Measurements from ENCODE around the gene NAT9.

Gene NAT9

DNA sequence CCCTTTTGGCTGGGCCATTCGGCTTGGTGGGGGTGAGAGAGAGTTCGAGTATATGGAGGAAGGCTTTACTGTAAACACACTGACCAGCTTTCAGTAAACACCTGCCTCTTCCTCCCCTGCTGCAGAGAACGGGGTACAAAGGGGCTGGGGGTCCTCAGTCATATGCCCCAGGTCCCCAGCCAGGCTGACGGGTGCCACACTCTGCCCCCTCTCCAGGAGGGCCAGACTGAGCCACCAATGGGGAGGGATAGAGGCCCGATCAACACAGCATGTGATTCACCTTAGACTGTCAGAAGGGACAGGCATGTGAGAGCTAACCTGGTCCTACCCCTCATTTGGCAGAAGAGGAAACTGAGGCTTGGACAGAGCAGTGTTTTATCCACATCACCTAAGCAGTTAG, 14.7 kb downstream of the NAT9 start:
- no peak for DNase-seq (ENCODE audit: low spot score)

DNA sequence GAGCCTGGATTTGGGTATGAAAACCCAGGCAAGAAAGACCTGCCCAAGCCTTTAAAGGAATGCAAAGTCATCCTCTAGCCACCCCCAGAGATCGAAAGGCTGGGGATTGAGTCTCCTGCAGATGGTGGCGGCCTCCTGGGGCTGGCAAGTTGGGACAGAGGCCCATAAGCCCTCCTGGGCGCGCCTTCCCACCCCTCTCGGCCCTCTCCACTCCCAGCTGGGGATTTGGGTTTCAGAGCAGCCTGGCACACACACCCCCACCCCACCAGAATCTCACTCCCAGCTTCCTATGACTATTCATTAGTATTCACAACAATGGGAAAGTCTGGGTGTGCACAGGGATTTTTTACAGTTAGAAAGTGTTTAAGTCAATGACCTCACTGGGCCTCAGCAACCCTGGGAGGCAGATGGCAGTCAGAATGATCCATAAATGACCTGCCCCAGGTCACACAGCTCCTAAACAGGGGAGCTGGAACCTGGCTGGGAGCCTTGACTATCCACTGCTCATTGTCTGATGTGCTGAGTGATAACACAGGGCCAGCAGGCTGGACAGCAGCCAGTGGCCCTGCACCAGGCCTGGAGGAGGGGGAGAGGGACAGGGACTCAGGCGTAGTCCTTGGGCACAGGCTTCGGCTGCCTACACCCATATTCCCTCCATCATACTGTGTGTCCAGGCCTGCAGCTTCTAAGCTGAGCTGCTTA, 15.6 kb downstream of the NAT9 start:
- no peak for DNase-seq (ENCODE audit: low spot score)

DNA sequence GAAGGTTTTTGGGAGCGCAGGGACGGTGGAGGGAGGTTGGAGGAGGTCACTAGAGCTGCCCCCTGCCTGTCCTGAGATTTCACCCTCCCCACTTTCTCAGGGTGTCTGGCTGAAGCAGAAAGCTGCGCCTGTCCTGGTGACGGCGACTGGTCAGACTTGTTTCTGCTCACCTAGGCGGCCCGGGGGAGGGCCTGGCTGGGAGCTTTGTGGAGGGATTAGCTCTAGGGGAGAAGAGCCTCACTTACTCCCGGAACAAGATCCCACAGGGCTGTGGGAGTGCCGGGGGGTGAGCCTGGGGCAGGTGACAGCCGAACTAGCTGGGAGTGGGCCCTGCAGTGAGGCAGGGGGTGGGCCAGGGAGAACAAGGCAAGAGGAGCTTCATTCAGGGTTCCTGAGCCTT, 16.2 kb downstream of the NAT9 start:
- no peak for DNase-seq (ENCODE audit: low spot score)

DNA sequence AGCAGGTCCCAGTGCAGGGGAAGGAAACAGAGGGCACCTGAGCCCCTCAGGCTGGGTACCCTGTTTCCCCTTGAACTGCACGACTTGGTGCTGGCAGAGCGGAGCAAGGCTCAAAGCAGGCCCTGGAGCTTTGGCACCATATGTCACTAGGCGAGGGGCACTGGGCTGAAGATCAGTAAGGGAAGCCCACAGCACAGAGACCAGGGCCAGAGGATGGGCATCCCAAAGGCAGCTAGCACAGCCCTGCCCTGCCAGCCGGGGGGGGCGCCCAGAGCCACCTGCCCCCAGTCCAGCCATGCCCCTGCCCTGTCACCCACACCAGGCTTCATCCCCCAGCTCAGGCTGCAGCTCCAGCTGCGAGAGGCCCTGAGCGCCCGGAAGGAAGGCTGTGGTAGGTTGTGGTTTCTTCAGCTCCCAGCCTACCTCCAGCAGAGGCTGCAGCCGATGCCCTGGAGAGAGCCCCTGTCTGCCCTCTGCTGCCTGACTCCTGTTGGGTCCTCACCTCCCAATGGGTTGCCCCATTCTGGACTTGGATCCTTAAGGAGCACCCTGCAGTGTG, 16.8 kb downstream of the NAT9 start:
- no peak for DNase-seq (ENCODE audit: low spot score)

DNA sequence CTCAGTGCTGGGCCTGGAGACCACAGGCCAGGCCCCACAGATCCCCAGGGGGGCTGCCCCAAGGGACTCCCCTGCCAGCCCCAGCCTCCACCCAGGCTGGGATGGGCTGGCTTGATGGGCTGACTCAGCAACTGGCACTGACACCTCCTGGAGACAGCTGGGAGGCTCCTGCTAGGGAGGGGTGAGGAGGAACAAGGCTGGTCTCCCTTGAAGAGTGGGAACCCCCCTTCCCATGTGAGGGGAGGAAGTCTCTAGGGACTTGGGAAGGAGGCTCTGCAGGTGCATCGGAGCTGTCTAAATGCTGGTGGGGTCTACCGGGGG, 17.3 kb downstream of the NAT9 start:
- DNase-seq (ENCODE audit: low spot score) = no peak

DNA sequence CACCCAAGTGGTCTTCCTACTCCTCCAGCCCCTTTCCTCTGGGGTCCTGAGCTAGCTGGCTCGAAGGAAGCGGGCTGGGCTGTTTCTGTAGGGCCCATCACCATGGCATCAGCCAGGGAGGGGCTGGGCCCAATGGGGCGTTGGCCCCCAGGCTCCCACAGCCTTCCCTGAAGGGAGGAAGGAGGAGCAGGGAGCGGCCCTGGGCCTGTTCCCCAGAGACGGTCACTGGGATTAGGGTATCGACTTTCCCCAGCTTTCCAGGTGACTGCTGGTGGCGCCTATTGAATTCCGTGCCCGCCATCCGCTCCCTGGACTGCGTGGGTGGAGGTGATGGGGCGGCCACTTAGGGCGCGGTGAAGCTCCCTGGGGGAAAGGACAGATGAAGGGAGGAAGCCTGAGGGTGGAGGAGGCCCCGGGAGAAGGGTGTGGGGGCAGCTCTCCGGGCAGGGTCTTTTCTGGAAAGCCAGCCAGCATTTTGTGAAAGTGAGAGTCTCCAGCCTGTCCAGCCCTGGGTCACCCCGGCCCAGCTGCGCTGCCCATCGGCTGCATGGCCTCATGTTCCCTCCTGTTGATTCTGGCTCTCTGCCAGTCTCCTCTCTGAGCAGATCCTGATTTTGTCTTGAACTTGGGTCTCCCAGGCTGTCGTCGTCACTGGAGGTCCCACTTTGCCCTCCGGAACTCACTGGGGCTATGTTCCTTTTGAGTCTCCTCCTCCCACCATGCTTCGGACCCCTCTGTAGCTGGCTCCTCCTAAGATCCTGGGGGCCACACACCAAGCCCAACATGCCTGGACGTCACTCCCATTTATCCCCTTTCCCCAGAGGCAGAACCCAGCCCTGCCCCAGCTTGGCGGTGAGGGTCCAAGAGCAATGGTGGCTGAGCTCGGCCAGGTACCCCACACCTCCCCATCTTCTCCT, 18.0 kb downstream of the NAT9 start:
- no peak for DNase-seq (ENCODE audit: low spot score)

DNA sequence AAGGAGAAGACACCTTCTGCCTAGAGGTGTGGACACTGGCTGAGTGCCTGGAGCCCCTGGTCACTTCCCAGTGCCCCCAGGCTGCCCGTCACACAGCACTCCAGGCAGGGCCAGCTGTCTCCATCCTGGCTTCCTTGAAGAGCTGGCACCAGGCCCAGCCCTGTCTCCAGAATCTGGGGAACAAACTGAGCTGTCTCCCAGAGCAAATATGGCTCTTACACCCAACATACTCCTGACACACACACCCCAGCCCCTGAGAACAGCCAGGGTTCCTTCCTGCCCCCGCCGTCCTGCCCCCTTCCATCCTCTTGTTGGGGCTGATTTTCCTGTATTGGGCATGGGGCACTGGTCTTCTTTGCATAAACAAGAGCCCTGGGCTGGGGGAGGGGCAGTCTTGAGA, 18.6 kb downstream of the NAT9 start:
- DNase-seq (ENCODE audit: low spot score) = no peak

DNA sequence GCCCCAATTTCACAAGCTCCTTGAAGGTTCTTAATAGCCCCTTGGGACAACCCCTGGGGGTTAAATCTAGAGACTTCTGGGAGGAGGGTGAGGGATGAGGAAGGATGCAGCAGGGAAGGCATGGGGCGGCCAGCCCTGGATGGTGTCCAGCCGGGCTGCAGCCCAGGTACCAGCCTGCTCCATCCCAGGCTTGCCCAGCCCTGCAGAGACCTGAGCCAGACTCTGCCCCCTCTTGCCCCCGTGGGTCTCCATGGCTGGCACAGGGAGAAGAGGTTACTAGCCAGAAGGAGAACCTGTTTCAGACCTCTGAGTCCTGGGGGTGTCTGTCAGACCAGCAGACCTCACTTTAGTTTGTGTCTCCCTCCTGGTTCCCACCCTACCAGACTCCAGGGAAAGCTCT, 19.3 kb downstream of the NAT9 start:
- no peak for DNase-seq (ENCODE audit: low spot score)

DNA sequence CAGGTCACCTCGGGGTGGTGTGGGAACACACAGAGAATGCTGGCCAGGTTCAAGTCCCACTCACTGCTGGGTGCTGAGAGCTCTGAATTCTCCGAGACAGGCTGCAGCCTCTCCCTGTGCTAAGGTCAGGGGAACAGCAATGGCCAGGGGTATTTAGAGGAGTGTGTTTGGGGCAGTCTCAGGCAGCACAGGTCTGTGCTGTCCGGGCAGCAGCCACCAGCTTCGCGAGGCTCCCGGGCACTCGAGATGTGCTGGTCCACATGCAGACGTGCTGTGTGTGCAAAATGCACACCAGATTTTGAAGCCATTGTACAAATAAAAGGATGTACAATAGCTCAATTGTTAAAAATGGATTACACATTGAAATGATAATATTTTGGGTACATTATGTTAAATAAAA, 20.6 kb downstream of the NAT9 start:
- no peak for DNase-seq (ENCODE audit: low spot score)

DNA sequence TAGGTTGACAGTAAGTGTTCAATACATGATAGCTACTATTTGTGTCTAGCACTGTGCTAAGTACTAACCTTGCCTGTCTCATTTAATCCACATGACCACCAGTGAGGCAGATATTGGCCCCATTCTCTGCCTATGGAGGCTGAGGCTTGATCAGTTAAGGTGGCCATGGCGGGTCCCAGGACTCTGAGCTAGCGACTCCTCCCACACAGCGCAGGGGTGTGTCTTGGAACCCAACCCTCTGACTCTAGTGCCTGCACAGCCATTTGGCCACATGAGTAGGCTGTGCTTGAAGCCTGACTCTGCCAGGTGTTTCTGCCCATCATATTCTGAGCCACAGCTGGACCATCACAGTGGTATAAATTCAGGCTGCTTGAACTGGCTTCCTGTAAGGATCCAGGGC, 21.3 kb downstream of the NAT9 start:
- DNase-seq (ENCODE audit: low spot score) = no peak

DNA sequence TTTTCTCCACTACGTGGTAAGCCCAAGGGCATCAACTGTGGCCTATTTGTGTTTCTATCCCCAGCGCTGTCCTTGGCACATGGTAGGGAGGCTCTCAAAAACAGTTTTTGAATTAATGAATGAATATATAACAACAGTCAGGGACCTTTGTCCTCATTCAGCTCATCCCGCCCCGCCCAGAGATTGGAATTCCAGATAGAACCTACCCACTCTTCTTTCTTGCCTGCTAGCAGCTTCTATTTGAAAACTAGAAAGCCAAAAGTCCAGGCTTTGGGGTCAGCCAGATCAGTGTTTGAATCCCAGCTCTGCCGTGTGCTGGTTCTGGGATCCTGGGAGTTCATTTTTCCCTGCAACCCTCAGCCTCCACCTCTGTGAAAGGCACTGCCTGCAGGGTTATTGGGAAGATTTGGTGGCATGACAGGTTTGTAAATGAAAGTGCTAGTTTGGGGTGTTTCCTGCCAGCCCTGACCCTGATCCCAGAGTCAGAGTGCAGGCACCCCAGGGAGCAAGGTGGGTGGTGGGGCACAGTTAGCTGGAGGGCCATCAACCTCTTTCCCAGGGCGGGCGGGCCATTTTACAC, 23.2 kb downstream of the NAT9 start:
- no peak for DNase-seq (ENCODE audit: low spot score)

DNA sequence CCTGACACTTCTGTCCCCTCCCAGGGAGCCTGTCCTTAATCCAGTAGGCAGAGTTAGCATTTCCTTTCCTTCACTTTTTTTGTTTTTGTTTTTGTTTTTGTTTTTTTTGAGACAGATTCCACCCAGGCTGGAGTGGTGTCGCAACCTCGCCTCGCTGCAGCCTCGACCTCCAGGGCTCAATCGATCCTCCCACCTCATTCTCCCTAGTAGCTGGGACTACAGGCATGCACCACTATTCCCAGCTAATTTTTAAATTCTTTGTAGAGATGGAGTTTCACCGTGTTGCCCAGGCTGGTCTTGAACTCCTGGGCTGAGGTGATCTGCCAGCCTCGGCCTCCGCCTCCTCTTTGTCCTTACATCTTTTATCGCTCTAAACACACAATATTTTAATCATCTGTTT, 23.7 kb downstream of the NAT9 start:
- no peak for DNase-seq (ENCODE audit: low spot score)

DNA sequence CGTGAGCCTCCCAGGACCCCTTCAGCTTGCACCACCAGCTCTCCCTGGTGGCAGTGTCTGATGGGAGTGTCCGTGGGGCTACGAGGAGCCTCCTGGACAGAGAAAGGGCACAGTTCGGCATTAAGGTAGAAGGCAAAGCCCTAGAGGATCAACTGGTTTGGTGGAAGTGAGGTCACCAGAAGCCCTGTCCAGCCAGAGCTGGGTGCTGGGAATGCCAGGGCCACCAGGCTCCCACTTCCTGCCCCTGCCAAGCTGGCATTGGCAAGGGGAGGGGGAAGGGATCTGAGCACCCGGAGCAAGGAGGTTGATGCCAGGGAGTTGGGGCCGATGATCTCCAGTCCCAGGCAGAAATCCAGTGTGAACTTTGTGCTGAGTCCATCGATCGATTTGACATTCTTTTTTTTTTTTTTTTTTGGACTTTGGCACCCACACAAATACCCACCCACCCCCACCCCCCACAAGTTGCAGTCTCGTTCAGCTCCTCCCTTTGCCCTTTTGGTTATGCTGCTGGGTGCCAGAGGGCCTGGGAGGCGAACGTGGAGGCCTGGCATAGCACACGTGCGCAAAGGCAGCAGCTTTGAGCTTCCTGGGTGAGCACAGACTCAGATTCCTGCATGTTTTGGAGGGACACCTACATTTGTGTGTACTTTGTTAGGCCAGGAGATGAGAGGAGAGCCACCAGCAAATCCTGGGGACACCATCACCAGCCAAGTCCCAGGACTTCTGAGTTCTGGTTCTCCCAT, 25.6 kb downstream of the NAT9 start:
- DNase-seq (ENCODE audit: low spot score) = peak; percentile 66

DNA sequence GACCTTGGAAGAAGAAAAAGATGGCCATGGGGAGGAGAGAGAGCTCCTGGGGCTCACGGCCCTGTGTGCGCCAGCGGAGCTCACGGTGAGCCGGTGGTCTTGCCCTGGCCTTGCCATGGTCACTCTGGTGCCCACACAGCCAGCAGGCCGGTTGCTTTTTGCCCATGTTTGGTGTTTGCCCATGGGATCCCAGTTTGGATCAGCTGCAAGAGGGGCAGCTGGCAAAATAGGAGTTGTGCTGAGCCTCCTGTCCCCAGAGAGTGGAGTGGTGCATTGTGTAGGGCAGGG, 26.2 kb downstream of the NAT9 start:
- DNase-seq (ENCODE audit: low spot score) = no peak

DNA sequence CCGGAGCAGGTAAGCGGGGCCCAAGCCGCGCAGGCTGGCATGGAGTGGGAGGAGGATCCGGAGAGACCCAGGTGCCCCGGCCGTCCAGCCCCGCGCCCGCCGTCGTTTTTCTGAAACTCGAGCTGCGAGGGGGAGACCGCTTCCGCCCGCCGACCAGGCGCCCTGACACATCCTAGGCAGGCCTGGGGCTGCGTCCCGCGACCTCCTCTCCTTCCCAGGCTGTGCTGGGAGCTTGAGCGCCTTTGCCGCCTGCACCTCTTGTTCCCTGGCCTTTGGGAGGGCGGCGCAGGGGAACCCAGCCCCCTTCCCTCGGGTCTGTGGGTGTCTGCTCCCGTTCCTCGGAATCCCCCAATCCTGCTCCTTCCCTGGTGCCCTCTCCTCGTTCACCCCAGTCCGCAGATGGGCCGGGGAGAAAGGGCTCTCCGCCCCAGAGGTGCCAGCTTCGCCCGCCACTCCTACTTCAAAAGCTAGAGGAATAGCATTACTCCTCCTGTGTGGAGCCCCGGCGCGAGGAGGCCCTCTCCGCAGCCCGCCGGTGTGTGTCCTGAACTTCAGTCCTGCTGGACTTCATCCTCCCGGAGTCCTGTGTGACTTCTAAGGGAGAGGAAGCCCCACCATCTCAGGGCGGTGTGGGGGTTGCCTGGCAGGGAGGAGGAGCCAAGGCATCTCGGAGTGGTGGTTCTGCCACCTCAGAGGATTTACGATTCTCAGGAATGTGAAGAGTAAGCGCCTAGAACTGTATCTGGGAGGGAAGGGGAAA, 26.7 kb downstream of the NAT9 start:
- no peak for DNase-seq (ENCODE audit: low spot score)

DNA sequence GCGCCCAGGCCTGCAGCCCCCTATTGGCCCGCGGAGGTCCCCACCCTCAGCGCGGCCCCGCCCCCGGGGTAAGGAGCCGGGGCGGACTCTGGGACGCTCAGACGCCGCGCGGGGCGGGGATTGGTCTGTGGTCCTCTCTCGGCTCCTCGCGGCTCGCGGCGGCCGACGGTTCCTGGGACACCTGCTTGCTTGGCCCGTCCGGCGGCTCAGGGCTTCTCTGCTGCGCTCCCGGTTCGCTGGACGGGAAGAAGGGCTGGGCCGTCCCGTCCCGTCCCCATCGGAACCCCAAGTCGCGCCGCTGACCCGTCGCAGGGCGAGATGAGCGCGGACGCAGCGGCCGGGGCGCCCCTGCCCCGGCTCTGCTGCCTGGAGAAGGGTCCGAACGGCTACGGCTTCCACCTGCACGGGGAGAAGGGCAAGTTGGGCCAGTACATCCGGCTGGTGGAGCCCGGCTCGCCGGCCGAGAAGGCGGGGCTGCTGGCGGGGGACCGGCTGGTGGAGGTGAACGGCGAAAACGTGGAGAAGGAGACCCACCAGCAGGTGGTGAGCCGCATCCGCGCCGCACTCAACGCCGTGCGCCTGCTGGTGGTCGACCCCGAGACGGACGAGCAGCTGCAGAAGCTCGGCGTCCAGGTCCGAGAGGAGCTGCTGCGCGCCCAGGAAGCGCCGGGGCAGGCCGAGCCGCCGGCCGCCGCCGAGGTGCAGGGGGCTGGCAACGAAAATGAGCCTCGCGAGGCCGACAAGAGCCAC, 27.4 kb downstream of the NAT9 start, which contains the start of gene NHERF1:
Gene NHERF1 (plus strand): TSS at position 100 of the 750 bp plus-strand sequence. CDS start 219 bp downstream, at position 319.
- no peak for DNase-seq (ENCODE audit: low spot score)

DNA sequence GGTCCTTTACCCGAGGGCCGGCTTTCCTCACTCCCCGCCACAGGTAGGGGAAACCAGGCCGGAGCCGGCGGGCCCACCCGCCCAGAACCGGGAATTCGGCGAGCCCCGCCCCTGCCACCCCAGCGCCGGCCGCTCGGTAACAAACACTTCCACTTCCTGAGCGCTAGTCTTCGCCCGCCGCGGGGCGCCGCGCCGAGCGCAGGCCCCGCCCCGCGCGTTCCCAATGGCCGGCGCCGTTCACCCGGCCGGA, 27.9 kb downstream of the NAT9 start:
- DNase-seq (ENCODE audit: low spot score) = peak; percentile 85

DNA sequence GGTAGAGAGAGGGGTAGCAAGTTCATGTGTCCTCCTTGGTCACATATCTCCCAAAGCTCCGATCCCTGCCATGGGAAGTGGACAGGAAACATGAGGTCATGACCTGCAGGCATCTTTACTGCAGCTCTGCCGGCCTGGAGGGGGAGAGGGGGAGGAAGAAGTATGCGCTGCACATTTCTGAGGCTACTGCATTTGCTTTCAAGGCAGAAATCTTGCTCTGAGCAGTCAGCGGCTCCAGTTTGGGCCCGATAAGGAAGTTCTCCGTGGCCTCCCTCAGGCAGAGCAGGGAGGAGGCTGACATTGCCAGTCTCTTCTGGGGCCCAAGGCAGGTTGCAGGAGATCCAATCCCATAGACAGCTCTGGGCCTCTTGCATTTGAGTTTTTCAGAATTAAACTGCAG, 29.2 kb downstream of the NAT9 start:
- DNase-seq (ENCODE audit: low spot score) = no peak

DNA sequence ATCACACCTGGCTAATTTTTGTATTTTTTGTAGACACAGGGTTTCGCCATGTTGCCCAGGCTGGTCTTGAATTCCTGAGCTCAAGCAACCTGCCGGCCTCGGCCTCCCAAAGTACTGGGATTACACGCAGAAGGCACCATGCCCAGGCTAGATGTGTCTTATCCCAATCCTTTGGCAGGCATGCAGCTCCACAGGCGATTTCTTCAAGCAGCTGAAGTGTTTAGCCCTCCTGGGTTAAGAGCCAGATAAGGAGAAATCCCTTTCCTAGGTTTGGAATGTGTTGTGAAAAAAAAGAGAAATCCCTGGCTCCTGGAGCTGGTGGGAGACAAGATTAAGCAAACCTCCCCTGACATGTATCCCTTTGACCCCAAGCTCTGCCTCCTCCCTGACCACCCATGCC, 29.8 kb downstream of the NAT9 start:
- no peak for DNase-seq (ENCODE audit: low spot score)

DNA sequence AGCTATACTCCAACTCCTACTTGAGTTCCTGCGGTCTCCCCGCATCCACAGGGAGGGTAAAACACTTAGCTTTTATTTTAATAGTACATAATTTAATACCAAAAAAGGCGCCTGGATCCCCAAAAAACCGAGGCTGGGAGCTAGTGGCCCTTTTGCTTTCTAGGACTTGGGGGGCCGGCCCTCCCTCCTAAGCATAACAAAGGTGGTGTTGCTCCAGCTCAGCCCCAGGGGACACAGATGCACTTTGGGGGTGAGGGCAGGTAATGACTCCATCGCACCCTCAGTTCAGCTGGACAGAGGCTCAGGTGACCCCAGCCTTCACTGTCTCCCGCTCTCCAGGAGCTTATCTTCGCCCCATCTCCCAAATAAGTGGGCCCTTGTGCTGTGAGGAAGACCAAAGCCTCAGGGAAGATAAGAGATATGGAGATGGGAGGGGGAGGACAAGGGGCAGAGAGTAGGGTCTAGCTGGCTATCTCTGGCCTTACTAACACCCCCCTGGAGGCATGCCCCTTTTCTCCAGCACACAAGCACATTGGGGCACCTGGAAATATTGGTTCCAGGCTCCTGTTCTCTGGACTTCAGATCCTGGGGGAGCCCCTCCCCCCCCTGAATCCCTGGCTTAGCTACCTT, 30.5 kb downstream of the NAT9 start:
- DNase-seq (ENCODE audit: low spot score) = no peak
